K562 (cell line): ENCODE results near the gene EPHB1. TPM values are rescaled to one million over a fixed set of nuclear protein-coding genes. Genes with fewer than 3 reads are reported as not detected.

Source experiments
- ATAC-seq: fragments of 200-7000 bp; cut with Tn5 transposase; 3 replicates; pipeline ENCODE4 v1.9.1; 2020; ENCODE audit warnings: moderate library complexity
- BruUV-seq: library from RNA; stranded (reverse); fragments of 400-500 nt; replicated peaks from 2 replicates; lab custom pipeline; 2021; lab: Mats Ljungman, UMichigan
- CTCF ChIA-PET: fragments of 300-600 bp; formaldehyde crosslinking; extraction: SDS; loops from one replicate; lab custom pipeline; 2021; ENCODE audit warnings: low intra/inter-chr PET ratio; lab: Yijun Ruan, JAX
- POLR2A ChIA-PET: fragments of 300-600, 350-650 bp; sonication (Branson Sonifier 250); formaldehyde crosslinking; extraction: SDS; loops from one replicate; lab custom pipeline; 2021; ENCODE audit warnings: antibody characterized with exemption, inconsistent platforms; lab: Yijun Ruan, JAX
- DNase-seq, 4 experiments: peaks; one replicate each; pipeline versions ENCODE4 v3.0.0 to v3.0.0-alpha.2; 2011 to 2018; ENCODE audit warnings: low spot score in 3 of 4, mixed read lengths in 3 of 4; ENCODE audit errors: extremely low read depth in 1 of 4
- FAIRE-seq: peaks from 2 replicates; lab custom pipeline; 2011; peaks lifted over from hg19 to GRCh38; lab: Jason Lieb, UNC
- H2AFZ ChIP-seq: 2 replicates; pipeline ENCODE4 v1.6.0; 2011; ENCODE audit warnings: low read depth, low read length, control low read depth, inconsistent platforms
- H3K27ac ChIP-seq: fragments of 200-600 bp; 3 replicates; pipeline ENCODE4 v1.8.0; 2011; ENCODE audit warnings: low read depth, mild to moderate bottlenecking, control low read depth, inconsistent platforms, low read length, moderate library complexity, mixed read lengths; ENCODE audit errors: extremely low read depth
- H3K27me3 ChIP-seq, 2 experiments: fragments of 300-600 bp in 1 of 2; 2 replicates in 1 of 2; 3 replicates in 1 of 2; pipeline versions ENCODE4 v1.6.0 to v1.8.0; 2011; ENCODE audit warnings: inconsistent platforms in 2 of 2, low read length in 2 of 2, mild to moderate bottlenecking in 1 of 2, mixed read lengths in 1 of 2, moderate library complexity in 1 of 2; ENCODE audit not compliant: control insufficient read depth in 2 of 2, insufficient read depth in 2 of 2
- H3K36me3 ChIP-seq: fragments of 300-600 bp; 3 replicates; pipeline ENCODE4 v1.8.0; 2011; ENCODE audit warnings: mild to moderate bottlenecking, low read length, inconsistent platforms; ENCODE audit not compliant: control insufficient read depth, insufficient read depth
- H3K4me1 ChIP-seq, 2 experiments: fragments of 200-600 bp in 1 of 2; replicated peaks in 1 of 2; 2 replicates in 1 of 2; 3 replicates in 1 of 2; pipeline versions ENCODE4 v1.5.1 to v1.8.0; 2011; ENCODE audit warnings: inconsistent platforms in 2 of 2, low read length in 2 of 2, mild to moderate bottlenecking in 1 of 2, mixed read lengths in 1 of 2, moderate library complexity in 1 of 2; ENCODE audit not compliant: control insufficient read depth in 2 of 2, insufficient read depth in 2 of 2
- H3K4me2 ChIP-seq: 2 replicates; pipeline ENCODE4 v1.6.1; 2011; ENCODE audit warnings: low read length, control low read depth, inconsistent platforms, mixed read lengths; ENCODE audit not compliant: insufficient read depth
- H3K4me3 ChIP-seq: fragments of 200-600 bp; sonication (generic), shearing (Covaris generic); 2 replicates; pipeline ENCODE4 v1.5.1; 2016; ENCODE audit warnings: control low read depth, inconsistent platforms
- H3K79me2 ChIP-seq: fragments of 200-600 bp; 3 replicates; pipeline ENCODE4 v1.8.0; 2011; ENCODE audit warnings: low read length, inconsistent platforms; ENCODE audit not compliant: control insufficient read depth, insufficient read depth
- H3K9ac ChIP-seq, 2 experiments: 2 replicates each; pipeline versions ENCODE4 v1.6.0 to v1.6.1; 2011; ENCODE audit warnings: low read depth in 2 of 2, low read length in 2 of 2, control low read depth in 1 of 2, inconsistent platforms in 1 of 2, mild to moderate bottlenecking in 1 of 2, mixed read lengths in 1 of 2; ENCODE audit not compliant: insufficient read depth in 1 of 2
- H3K9me1 ChIP-seq: one replicate; pipeline ENCODE4 v1.6.0; 2011; ENCODE audit warnings: inconsistent platforms, mild to moderate bottlenecking, low read length, moderate library complexity; ENCODE audit not compliant: control insufficient read depth, insufficient read depth
- H3K9me3 ChIP-seq: replicated peaks from 2 replicates; pipeline ENCODE4 v1.5.1; 2011; ENCODE audit warnings: low read depth, low read length, inconsistent platforms; ENCODE audit not compliant: control insufficient read depth, insufficient read depth
- H4K20me1 ChIP-seq: replicated peaks from 2 replicates; pipeline ENCODE4 v1.6.1; 2011; ENCODE audit warnings: low read length, inconsistent platforms, mixed read lengths; ENCODE audit not compliant: control insufficient read depth, insufficient read depth
- CBX5 ChIP-seq: IDR thresholded peaks from 2 replicates; pipeline ENCODE4 v1.6.1; 2014; ENCODE audit warnings: low read depth, borderline replicate concordance
- FOXA3 ChIP-seq, 2 experiments: fragments of 450-650 bp in 1 of 2; sonication (generic) in 1 of 2; formaldehyde crosslinking; IDR thresholded peaks in 1 of 2; conservative IDR thresholded peaks in 1 of 2; 2 replicates each; pipeline versions ENCODE4 v1.4.0 to v1.8.0; 2020 to 2022; ENCODE audit warnings: mild to moderate bottlenecking in 2 of 2, missing genetic modification reagents in 1 of 2
- FUS ChIP-seq: fragments of 200-400 bp; formaldehyde crosslinking; optimal IDR thresholded peaks from 2 replicates; pipeline ENCODE3; 2017; ENCODE audit warnings: low read depth, low read length
- L3MBTL2 ChIP-seq: fragments of 450-650 bp; IDR thresholded peaks from 2 replicates; pipeline ENCODE4 v1.6.1; 2016; ENCODE audit warnings: mild to moderate bottlenecking, moderate library complexity
- NFRKB ChIP-seq: fragments of 450-650 bp; IDR thresholded peaks from 2 replicates; pipeline ENCODE4 v1.6.1; 2016; ENCODE audit warnings: low read depth
- U2AF2 ChIP-seq: fragments of 200-400 bp; formaldehyde crosslinking; optimal IDR thresholded peaks from 2 replicates; pipeline ENCODE3; 2017; ENCODE audit warnings: low read depth, mild to moderate bottlenecking, low read length
- ZNF140 ChIP-seq: fragments of 250-450 bp; sonication (Bioruptor Pico); IDR thresholded peaks from 2 replicates; pipeline ENCODE4 v1.8.0; 2021; ENCODE audit warnings: moderate library complexity, mild to moderate bottlenecking, inconsistent platforms
- ZNF354B ChIP-seq: fragments of 250-450 bp; sonication (Bioruptor Pico); IDR thresholded peaks from 2 replicates; pipeline ENCODE4 v1.4.0; 2020
- ZNF76 ChIP-seq: fragments of 250-450 bp; sonication (Bioruptor Pico); IDR thresholded peaks from 2 replicates; pipeline ENCODE4 v1.4.0; 2020; ENCODE audit warnings: mild to moderate bottlenecking, moderate library complexity, borderline replicate concordance
- WGBS: fragments of 100-300 bp; shearing (Covaris generic); methylation state at CpG from one replicate; pipeline ENCODE4 v1.1.6; 2016; ENCODE audit warnings: low coverage, mixed read lengths; ENCODE audit not compliant: insufficient coverage; ENCODE audit errors: missing lambda C conversion rate; 5-methylcytosine and 5-hydroxymethylcytosine counted together
- in situ Hi-C: fragments of 300-500 bp; cut with MboI; formaldehyde crosslinking; loops from 4 replicates; pipeline ENCODE4 v1.15.0; 2018; ENCODE audit warnings: inconsistent platforms, mixed read lengths
- intact Hi-C: fragments of 100-400 bp; cut with micrococcal nuclease; formaldehyde crosslinking; loops from 2 replicates; pipeline ENCODE4 v1.14.2; 2022
- polyA plus RNA-seq, 8 experiments: library from polyadenylated mRNA; depleted of rRNA in 4 of 8; stranded (reverse) in 5 of 8; unstranded in 3 of 8; fragments of >200 nt; fragmentation: Nextera tagmentation in 2 of 8; fragmentation: Illumina TruSeq in 1 of 8; extraction: Ambion mirVana in 2 of 8; extraction: Trizol in 1 of 8; gene quantifications; 2 replicates each; pipeline versions ENCODE4 v1.2.1 to v1.2.3, GENCODE V29; 2011 to 2014; ENCODE audit warnings: inconsistent platforms in 1 of 8, missing spikeins in 1 of 8
- total RNA-seq, 7 experiments: library from RNA; depleted of rRNA in 6 of 7; stranded (reverse); fragments of >200 nt in 6 of 7; fragmentation: Illumina TruSeq in 2 of 7; extraction: Trizol in 2 of 7; gene quantifications; 2 replicates each; pipeline versions ENCODE4 v1.2.1 to v1.2.3, GENCODE V29; 2011 to 2021; ENCODE audit warnings: low replicate concordance in 1 of 7
- TF ChIP-seq, protein P1 (sequence below): fragments of 250-450 bp; sonication (Bioruptor Pico); IDR thresholded peaks from 2 replicates; pipeline ENCODE4 v1.9.0; 2021; ENCODE audit warnings: mild to moderate bottlenecking, inconsistent platforms
- TF ChIP-seq, protein P2 (sequence below): fragments of 250-450 bp; sonication (Bioruptor Pico); IDR thresholded peaks from 2 replicates; pipeline ENCODE4 v1.5.0; 2020; ENCODE audit warnings: mild to moderate bottlenecking, borderline replicate concordance

EPHB1 gene
- total and polyA plus RNA-seq, 9 of the 15 experiments (the other 6 are each of a cell fraction or from before 2014, with no cell fraction given), result 0.29 TPM; not detected in 8

DNA sequence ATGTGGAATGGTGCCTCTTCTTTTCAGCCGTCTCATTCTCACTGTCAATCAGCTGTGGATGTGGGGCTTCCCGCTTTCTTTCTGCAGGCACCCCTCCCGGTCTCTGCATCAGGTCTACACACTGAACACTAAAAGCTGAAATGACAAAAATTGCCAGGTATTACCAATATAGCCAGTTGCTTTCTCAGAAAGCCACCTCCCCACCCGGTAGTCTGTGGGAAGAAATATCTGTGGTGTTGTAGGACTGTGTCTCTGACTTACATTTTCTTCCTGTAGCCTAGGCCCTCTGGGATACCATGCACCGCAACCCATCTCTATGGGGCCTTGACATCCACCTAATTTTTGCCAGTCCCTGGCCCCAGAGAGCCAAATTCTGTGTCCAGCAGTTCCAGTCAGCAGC, 19.2 kb upstream of the EPHB1 start:
- intact Hi-C loops, result no loop called here
- TF ChIP-seq U2AF2 (no peak), NFRKB (no peak), ZNF76 (no peak), L3MBTL2 (no peak), ZNF140 (CRISPR knock-in tag) (no peak), CBX5 (no peak), FOXA3 (CRISPR knock-in tag; conservative IDR thresholded peaks at IDR 0.05 in 1 of 2, IDR thresholded peaks at IDR 0.05 in 1 of 2) (no peak), FUS (no peak), ZNF354B (CRISPR knock-in tag) (no peak)
- TF ChIP-seq, protein P1, sequence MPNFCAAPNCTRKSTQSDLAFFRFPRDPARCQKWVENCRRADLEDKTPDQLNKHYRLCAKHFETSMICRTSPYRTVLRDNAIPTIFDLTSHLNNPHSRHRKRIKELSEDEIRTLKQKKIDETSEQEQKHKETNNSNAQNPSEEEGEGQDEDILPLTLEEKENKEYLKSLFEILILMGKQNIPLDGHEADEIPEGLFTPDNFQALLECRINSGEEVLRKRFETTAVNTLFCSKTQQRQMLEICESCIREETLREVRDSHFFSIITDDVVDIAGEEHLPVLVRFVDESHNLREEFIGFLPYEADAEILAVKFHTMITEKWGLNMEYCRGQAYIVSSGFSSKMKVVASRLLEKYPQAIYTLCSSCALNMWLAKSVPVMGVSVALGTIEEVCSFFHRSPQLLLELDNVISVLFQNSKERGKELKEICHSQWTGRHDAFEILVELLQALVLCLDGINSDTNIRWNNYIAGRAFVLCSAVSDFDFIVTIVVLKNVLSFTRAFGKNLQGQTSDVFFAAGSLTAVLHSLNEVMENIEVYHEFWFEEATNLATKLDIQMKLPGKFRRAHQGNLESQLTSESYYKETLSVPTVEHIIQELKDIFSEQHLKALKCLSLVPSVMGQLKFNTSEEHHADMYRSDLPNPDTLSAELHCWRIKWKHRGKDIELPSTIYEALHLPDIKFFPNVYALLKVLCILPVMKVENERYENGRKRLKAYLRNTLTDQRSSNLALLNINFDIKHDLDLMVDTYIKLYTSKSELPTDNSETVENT (CRISPR knock-in tag), result no peak
- TF ChIP-seq, protein P2, sequence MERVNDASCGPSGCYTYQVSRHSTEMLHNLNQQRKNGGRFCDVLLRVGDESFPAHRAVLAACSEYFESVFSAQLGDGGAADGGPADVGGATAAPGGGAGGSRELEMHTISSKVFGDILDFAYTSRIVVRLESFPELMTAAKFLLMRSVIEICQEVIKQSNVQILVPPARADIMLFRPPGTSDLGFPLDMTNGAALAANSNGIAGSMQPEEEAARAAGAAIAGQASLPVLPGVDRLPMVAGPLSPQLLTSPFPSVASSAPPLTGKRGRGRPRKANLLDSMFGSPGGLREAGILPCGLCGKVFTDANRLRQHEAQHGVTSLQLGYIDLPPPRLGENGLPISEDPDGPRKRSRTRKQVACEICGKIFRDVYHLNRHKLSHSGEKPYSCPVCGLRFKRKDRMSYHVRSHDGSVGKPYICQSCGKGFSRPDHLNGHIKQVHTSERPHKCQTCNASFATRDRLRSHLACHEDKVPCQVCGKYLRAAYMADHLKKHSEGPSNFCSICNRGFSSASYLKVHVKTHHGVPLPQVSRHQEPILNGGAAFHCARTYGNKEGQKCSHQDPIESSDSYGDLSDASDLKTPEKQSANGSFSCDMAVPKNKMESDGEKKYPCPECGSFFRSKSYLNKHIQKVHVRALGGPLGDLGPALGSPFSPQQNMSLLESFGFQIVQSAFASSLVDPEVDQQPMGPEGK (CRISPR knock-in tag), result no peak
- TF ChIP-seq, all 486 proteins: peak for 0
- Histone ChIP-seq H4K20me1 (no peaks in the 10 kb centered on the region), H3K27ac (no peak overlapping the region), H3K9me1 (no peaks in the 10 kb centered on the region), H3K9me3 (no peaks in the 10 kb centered on the region), H3K79me2 (no peaks in the 10 kb centered on the region), H2AFZ (no peak overlapping the region), H3K9ac (no peak overlapping the region), H3K4me2 (no peak overlapping the region), H3K27me3 (no peaks in the 10 kb centered on the region), H3K4me1 (no peaks in the 10 kb centered on the region), H3K36me3 (no peaks in the 10 kb centered on the region), H3K4me3 (no peak overlapping the region)
- CTCF ChIA-PET, result no interaction called here
- POLR2A ChIA-PET, result no interaction called here
- DNase-seq (no peak), FAIRE-seq (no peak), ATAC-seq (no peak)
- 0% methylated on average over 5 of the region's 5 CpGs for WGBS
- no TSS peak for BruUV-seq
- in situ Hi-C loops, result loop anchor here (25.0 kb wide), 1 partner anchor 1111 kb away; no protein-coding TSS in a partner anchor
